Activated T-helper 1 cell treated with Interleukin-2 at 50 U/mL for 16 hours (primary cell): ENCODE results near the gene MYZAP.
"Not testable (repeated sequence)": the region's sequence is repeated elsewhere in the genome, so short reads cannot be mapped to it uniquely, and the experiment has no call there.

Experiments used
- DNase-seq: peaks from one replicate; pipeline ENCODE4 v3.0.0-alpha.2; 2020; ENCODE audit warnings: low read depth

MYZAP gene

DNA sequence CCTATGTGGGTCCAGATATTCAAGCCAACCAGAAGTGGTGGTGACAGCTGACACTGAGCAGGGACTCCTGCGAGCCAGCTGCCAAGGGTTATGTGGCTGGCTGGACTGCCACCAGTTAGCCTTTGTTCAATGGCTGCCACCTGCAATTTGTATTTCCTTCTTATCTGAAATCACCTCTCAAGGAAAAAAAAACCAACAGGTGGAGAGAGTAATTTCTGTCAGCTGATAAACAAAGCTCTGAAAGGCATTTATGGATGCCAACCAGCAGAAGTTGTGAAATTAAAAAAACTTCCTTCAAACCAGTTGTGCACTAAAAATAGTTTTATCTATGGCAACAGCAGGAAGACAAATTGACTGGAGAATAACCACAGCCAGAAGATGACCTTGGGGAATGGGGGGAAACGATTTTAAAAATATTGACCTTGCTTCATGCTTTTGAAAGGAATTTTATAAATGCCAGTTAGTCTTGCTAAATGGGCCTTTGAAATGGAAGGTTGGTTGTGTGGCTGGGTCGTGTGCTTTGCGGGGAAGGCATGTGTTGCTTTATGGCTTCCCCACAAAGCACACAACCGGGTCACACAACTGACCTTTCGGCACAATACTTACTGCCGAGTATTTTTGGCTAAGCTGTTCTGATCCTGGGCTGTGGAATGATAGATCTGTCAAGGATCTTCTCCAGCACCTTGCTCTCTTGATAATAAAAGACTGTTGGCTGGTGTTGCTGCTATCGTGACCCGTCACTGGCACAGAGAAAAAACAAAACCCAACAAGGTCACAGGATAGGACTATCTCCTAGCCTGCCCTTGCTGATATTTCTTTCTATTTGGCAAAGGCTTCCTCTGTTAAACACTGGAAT is 3.5 kb downstream of the MYZAP start:
- DNase-seq = no peak

DNA sequence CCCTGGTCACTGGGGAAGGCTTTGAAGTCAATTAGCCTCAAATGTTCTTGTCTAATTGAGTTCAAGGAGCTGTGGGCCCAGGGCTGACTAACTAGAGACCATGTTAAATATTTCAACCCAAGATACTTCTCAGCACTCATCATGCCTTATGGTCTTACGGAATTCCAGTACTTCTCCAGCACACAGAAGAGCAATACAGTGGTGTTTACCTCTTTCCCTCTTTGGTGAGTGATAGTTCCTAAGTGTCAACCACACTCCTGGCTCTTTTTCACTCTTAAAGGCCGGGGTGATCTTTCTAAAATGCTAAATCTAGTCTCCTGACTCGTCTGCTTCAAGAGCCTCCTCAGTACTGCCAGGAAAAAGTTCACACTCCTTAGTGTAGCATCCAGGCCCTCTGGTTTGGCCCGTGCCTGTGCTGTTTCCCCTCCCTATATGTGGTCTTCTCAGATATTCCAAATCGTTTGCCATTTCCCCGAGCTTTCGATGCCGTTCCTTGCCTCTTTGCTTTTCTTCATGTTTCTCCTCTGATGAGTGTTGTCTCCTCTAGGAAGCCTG is 4.7 kb downstream of the MYZAP start:
- no peak for DNase-seq

- no peak for DNase-seq
Measured at GRCh38 chr15:57596978-57597377, 5.3 kb downstream of the MYZAP start.

GRCh38 chr15:57597431-57597830 is 5.7 kb downstream of the MYZAP start:
- DNase-seq = no peak

DNA sequence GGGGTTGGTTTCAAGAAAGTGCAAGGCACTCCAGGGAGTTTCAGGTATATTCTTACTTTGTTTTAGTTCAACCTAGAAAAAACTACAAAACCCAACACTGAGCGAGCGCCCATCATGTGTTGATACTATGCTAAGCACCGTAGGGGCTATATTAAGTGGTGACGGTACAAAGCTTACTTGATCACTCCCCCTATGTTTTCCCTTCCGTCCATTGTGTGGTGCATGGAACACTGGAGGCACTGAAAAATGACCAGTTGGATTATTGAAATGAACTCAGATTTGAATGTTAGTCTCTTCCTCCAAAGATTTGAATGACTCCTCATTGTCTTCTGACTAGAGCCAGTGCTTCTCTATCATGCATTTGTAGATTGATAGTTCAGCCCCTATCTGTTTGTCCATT is 6.6 kb downstream of the MYZAP start:
- DNase-seq = no peak

- no peak for DNase-seq
Measured at GRCh38 chr15:57599296-57599810, 7.6 kb downstream of the MYZAP start.

- DNase-seq = no peak
Measured at GRCh38 chr15:57600197-57600596, 8.5 kb downstream of the MYZAP start.

GRCh38 chr15:57604507-57604906 is 12.8 kb downstream of the MYZAP start:
- DNase-seq = no peak

- DNase-seq = no peak
Measured at GRCh38 chr15:57605491-57605890, 13.8 kb downstream of the MYZAP start.

GRCh38 chr15:57606048-57606447 is 14.3 kb downstream of the MYZAP start:
- no peak for DNase-seq

- DNase-seq = no peak
Measured at GRCh38 chr15:57606816-57607215, 15.1 kb downstream of the MYZAP start.

DNA sequence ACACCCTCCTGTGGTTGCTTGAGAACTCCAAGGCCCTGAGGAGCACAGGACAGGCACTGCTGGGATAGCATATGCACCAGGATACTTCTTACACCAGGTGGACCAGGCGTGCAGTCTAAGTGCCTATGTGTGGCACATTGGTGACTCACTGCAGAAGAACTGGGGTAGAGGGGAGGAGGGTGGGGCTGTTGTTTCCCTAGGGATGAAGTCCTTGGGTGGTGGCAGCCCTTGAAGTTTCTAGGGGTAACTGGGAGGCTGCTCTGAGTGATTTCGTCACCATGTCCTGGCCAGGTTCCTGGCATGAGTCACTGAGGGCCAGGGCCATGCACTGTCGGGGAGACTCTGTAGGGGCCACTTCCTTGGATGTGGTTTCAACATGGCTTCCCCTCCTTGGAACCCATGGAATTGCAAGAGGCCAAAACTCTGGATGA is 15.9 kb downstream of the MYZAP start:
- no peak for DNase-seq

DNA sequence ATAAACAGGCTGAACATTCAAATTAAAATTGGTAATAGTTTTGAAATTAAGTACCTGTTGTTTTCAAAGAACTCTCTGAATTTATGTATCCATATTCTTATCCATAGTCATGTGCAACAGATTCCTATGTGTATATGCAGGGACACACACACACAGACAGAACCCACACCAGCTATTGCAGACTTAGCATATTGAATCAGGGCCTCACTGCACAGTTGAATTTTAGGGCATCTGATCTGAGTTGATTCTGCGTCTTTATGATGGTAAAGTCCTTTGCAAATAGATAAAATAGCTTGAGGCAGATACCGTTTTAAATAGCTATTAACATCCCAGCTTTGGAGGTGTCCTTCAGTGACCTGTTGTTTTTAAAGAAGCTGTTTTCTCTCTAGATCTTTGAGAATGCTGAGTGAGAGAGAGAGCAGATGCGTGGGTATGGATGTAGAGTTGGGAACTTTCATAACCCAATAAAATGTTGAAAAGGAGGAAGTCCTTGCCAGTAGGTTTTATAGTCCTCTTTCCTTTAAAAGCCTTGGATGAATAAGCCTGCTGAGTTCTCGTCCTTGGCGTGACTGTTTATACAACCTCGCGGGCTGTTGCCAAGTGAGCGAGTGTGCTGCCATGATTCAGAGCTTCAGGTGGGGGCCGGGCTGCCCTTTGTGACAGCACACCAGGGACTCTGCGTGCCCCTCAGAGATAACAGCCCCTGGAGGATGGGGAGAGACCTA is 18.3 kb downstream of the MYZAP start:
- no peak for DNase-seq

DNA sequence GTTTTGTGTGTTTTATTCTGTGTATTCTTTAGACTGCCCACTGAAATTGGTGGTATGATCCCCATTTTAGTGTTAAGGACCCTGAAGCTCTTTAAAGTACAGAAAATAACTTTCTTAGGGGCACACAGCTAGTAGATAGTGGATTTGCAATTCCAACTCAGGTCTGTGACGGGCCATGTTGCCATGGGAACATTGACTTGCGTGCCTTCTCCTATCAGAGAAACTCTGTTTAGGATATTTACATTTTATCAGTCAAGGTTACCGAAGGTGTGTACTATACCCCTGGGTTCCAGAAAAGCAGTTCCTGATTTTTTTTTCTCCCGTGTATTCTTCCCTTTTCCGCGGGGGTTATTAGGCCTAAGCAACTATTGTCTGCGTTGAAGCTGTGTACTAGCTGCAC is 19.4 kb downstream of the MYZAP start:
- no peak for DNase-seq

- no peak for DNase-seq
Measured at GRCh38 chr15:57611938-57612337, 20.2 kb downstream of the MYZAP start.

DNA sequence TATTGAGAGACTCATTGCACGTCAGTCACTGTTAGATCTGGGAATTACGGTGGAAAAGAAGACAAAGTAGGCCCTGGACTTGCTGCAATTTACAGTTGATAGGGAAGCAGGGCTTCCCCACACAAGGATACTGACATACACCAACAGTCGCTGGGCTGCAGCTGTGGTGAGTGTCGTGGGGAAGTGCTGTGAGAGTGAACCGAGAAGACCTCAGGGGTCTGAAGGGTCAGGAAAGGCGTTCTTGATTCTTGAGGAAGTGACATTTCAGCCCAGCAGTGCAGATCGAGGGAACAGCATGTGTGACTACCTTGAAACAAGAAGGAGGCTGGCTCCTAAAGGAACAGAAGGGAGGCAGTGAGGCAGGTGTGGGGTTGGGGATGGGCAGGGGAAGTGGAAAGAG is 22.5 kb downstream of the MYZAP start:
- DNase-seq = no peak

GRCh38 chr15:57615951-57616496 is 24.3 kb downstream of the MYZAP start:
- not testable (repeated sequence) for DNase-seq

DNA sequence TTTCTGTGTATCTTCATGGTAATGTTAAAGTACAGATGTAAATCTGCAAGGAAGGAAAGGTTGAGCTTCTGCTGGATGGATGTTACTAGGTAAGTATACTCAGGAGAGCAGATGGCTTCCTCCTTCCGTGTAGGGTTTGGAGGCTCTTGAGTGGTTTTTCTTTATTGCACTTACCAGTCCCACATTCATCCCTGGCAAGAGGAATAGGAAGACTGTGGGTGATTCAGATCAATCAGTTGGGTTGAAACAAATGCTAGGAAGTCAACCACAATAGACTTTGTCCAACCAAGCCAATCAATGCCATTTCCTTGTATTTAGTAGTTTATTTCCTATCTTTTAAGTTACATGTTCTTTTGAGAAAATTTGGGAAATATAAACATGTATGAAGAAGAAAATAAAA is 26.6 kb downstream of the MYZAP start:
- DNase-seq = no peak

GRCh38 chr15:57619746-57620145 is 28.0 kb downstream of the MYZAP start:
- DNase-seq = no peak

DNA sequence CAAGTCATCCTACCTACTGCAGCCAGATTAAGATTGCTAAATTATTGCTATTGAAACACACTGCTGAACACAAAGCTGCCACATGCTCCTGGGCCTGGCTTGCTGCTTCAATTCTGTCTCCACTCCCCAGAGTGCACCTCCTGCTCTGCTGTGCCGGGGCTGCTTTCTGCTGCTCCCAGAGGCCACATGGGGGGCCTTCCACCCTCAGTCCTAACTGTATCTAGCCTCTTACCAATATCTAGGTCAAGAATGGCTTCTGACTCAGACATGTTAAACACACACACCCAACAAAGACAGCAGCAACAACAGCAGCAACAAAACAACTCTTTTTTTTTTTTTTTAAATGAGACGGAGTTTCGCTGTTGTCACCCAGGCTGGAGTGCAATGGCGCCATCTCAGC is 33.0 kb downstream of the MYZAP start:
- no peak for DNase-seq

DNA sequence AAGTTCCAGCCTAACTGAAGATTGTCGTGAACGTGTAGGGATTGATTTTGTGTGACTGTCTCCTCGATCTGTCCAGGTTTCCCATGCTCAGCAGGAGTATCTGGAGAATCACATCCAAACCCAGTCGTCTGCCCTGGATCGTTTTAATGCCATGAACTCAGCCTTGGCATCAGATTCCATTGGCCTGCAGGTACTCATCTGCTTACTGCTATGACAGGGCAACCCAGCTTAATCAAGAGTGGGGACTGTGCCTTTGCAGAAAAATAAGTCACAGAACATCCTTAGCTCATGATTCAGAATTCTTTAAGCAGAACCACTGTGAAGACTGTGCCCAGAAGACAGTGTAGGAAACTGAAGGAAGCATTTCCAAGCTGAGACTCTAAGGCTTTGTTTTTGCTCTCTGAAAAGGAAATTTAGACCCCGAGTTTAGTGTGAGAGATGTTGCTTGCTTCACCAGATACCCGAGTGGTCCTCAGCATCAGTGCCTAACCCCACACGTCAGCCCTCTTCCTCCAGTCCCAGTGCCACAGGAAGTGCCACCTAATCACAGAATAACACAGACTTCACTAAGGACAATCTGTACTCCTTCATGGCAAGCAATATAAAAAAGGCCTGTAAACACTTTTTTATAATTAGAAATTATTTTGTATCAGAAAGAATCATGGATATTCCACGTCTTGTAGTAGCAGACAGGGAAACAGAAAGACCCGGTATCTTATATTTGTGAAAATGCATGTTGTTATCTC is 34.2 kb downstream of the MYZAP start:
- no peak for DNase-seq
